Activated T-cell treated with anti-CD3 and anti-CD28 coated beads for 4 hours (primary cell): ENCODE measurements around the gene PCGF1.

Experiments
- DNase-seq: peaks from one replicate; pipeline ENCODE4 v3.0.0-alpha.2; 2020

PCGF1 gene

DNA sequence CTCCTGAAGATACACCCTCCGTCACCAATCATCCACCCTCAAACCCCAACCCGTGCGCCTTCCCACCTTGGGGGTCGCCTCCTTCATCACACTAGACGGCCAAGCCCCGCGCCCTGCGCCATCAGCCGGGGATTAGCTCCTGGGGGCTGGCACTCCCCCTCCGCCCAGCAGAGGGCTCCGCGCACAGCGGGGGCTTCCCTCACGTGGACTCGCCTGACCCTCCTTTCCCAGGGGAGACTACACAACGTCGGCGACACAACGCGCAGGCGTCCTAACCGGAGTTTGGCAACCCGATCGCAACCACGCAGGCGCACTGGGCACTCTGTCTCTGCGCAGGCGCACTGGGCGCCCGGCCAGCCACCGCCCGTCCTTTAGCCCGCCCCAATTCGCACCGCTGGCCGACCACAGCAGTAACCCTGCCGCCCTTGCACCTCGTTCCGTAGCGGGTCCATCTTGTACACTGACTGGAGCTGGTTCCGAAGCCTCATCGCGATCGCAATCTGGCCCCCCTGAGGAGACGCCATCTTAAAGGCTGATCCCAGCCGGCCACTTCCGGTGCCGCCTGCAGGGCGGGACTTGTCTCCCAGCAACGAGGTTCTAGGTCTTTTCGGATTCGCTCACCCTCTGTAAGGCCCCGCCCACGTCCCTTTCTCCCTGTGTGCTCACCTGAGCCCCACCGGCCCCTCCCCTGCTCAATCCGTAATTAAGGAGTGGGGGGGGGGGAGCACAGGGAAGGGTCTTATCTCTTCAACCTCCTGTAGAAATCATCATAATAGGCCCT, at the start of gene PCGF1:
PCGF1 (minus strand) TSS at position 551 of the 781 bp plus-strand sequence; CDS start at position 524, 27 bp downstream.
- peak; percentile 100 for DNase-seq

DNA sequence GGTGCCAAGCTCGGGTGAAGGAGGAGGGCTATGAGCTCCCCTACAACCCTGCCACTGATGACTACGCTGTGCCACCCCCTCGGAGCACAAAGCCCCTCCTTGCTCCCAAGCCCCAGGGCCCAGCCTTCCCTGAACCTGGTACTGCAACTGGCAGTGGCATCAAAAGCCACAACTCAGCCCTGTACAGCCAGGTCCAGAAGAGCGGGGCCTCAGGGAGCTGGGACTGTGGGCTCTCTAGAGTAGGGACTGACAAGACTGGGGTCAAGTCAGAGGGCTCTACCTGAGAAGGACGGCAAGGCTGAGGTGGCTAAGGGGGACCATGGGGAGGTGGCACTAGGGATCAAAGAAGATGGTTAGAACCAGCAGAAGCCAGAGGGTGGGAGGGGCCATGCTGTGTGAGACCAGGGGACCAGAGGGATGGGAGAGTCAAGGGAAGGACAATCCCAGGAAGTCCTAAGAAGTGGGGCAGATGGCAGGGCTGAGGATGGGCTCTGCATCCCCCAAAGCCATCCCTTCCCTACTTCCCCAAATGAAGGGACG, 49.4 kb upstream of the PCGF1 start:
- DNase-seq, result no peak

DNA sequence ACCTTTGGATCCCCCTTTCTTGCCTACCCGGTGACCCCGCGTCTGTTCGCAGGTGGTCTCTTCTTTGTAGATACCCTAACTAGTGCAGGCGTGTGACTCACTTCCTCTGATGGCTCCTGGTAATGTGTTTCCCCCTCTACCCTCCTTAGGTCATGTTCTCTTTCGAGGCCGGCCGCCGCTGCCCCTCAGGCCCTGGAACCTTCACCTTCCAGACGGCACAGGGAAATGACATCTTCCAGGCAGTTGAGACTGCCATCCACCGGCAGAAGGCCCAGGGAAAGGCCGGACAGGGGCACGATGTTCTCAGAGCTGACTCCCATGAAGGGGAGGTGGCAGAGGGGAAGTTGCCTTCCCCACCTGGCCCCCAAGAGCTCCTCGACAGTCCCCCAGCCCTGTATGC, 48.7 kb upstream of the PCGF1 start:
- no peak for DNase-seq

DNA sequence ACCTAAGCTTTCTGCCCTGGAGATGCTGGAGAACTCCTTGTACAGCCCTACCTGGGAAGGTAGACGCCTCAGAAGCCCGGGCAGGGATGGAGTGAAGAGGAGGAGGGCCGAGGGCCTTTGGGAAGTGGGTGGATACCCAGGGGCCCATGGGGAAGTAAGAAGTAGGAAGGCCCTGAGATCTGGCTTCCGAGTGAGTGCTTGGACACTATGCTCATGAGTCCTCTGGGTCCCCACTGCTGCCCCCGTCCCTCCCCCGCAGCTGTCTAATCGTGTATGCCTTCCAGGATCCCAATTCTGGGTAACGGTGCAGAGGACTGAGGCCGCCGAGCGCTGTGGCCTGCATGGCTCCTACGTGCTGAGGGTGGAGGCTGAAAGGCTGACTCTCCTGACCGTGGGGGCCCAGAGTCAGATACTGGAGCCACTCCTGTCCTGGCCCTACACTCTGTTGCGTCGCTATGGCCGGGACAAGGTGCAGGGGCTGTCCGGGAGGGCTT, 48.2 kb upstream of the PCGF1 start:
- DNase-seq, result no peak

DNA sequence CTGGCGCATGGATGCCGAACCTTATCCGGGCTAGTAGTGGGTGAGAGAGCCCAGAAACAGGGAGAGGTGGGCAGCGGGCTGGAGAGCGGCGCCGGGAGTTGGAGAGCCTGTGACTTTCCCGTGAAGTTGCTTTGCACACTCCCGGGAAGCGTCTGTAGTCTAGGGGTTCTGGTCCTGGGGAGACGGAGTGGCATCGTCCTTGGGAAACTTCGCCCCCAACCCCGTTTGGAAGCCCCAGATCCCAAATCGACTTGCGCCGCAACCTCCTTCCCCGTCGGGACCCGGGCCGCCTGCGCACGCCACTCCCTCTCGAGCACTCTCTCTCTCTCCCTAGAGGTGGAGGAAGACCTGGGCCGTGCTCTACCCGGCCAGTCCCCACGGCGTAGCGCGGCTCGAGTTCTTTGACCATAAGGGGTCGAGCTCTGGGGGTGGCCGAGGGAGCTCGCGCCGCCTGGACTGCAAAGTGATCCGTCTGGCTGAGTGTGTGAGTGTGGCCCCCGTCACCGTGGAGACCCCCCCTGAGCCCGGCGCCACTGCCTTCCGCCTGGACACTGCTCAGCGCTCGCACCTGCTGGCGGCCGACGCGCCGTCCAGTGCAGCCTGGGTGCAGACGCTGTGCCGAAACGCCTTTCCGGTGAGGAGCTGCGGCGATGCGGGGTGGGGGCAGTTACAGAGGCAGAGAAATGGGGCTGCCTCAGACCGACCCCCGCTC, 47.5 kb upstream of the PCGF1 start:
- peak; percentile 34 for DNase-seq

DNA sequence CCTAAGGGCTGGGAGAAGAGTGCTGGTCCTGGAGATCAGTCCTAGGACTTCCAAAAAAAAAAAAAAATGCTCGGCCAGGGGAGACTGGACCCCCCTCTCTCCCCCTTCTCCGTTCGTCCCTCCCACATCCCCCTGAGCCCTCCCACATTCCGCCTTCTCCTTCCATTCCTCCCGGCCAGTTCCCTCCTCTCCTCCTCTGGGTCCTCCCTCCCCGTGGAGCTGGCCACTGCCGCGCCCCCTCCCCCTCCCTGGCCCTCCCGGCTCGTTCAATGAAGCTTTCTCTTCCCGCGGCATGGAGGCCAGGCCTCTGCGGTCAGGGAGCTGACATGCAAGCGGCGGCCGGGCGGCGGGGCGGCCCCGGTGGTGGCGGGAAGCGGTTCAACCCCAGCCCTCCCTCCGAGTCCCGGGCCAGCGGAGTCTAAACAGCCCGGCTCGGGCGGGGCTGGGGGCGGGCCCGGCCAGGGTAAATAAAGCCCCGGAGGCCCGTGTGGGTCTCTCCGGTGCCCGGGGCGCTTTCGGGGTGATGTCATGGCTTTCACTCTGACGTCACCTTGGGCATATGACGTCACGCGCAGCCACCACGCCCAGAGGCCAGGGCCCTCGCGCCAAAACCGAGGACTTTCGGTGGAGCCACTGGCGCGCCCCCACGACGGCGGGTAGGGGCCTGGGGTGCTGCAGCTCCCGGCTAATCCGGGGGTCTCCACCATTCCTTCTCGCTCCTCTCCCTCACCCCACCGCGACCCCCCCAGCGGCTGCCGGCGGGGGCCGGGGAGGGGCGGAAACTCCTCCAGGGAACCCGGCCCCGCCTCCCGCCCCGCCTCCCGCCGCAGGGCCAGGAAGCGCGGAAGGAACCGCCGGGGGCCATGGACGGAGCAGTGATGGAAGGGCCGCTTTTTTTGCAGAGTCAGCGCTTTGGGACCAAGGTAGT, 46.7 kb upstream of the PCGF1 start, which contains the start of the genes DOK1 and LOXL3:
DOK1 (plus strand) TSS at position 829 of the 928 bp plus-strand sequence; CDS start at position 864, 35 bp downstream.
LOXL3 (minus strand) TSS at position 51 of the 928 bp plus-strand sequence. CDS start 1,308 bp downstream, outside the sequence.
- peak; percentile 80 for DNase-seq

DNA sequence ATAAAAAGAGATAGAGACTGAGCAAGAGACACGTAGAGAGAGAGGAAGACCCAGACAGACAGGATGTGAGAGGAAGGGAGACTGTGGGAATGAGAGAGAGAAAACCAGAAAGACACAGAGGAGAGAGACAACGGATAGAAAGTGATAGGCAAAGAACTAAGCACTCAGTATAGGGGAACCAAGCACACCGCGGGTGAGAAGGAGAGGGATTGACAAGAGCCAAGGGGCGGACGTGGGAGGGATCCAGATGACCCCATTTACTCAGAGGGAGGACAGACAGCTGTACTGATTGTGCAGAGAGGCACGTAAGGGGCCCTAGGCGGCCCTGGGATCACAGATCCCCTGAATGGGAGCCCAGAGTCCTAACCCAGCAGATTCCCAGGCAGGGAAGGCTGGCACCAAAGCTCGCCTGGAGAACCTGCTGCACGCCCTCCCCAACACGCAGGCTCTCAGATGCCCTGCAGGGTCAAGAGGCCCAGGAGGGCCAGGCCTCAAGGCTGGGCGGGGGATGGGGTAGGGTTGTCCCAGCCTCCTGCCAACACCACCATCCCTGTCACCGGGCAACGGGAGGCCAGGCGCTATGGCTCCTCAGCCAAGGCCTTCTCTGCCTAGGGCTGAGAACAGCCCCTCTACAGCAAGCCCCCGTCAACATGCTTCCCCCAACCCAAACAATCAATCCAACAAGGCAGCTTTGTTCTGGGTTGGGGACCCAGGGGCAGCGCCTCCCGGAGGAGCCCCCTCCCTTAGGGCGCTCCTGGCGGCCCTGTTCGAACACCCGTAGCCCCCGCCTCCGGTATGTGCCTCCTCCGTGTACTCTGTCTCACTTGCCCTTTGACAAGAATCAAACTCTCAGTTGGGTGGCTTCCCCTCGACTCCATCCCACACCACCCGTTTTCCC, 45.7 kb upstream of the PCGF1 start:
- no peak for DNase-seq

DNA sequence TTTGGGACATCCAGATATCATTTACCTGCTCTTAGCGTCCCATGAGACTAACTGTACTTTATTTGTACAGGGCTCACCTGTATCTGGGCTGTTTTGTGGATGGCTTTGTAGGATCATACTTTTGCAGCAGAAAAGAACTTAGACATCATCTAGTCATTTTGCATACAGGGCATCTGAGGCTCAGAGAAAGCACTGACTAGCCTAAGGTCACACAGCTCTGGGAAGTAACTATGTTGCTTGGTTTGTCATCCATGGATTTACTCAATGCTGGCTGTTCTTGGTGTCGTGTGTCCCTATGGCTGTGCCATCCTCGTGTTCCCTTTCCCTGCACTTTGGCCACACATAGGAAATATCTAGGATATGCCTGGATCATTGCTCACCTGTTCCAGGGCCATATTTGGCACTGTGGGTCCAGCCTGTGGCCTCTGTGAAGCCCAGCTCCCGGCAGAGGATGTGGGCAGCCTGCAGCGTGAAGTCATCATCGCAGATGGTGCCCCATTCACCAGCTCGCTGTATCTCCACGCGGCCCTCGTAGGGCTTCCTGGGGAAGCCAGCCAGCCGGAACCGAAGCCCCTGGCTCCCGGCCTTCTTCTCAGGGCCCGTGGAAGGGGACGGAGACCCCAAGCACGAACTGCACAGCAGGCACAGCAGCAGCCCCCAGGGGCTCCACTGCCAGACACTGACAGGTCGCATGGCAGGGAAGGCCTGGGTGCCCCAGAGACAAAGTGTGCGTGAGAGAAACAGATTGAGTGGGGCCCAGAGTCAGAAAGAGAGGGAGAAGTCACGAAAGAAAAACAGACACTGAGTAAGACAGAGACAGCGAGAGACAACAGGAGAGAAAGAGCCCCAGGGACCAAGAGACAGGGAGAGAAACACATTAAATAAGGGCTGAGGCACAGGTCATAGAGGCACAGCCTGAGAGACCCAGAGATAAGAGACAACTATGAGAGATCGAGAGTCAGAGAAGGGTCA, 44.7 kb upstream of the PCGF1 start:
- DNase-seq, result no peak

DNA sequence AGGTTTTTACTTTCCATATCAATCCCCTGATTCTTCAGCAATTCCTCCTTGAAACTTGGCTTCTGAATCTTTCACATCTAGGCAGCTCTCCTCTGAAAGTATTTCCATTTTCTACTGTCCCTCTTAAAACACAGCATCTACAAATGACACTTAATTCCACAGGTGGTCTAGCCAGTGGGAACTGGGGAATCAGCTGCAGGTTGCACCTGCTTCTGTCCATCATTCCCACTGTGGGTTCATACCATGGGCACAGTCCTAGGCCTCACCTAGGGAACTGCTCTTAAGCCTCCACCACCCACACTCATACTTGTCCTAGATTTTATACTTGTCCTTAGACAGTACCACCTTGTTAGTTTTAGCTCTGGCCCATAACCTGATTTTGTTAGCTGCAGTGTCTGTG, 44.0 kb upstream of the PCGF1 start:
- DNase-seq, result no peak

DNA sequence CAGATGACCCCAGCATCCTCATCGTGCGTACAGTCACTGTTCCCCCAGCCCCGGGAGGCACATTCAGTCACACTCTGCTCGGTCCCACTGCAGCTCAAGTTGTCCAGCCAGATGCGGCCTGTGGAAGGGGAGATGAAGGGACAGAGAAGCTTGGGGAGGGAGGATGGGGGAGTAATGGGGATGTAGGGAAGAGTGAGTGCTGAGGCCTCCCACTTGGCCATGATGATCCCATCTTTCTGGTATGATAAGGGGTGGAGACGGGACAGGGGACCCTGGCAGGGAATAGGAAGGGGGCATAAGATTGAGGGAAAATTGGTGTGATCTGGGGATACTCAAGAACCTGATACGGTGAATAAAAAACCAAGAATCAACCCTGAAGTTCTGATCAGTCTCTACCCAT, 42.7 kb upstream of the PCGF1 start:
- no peak for DNase-seq

DNA sequence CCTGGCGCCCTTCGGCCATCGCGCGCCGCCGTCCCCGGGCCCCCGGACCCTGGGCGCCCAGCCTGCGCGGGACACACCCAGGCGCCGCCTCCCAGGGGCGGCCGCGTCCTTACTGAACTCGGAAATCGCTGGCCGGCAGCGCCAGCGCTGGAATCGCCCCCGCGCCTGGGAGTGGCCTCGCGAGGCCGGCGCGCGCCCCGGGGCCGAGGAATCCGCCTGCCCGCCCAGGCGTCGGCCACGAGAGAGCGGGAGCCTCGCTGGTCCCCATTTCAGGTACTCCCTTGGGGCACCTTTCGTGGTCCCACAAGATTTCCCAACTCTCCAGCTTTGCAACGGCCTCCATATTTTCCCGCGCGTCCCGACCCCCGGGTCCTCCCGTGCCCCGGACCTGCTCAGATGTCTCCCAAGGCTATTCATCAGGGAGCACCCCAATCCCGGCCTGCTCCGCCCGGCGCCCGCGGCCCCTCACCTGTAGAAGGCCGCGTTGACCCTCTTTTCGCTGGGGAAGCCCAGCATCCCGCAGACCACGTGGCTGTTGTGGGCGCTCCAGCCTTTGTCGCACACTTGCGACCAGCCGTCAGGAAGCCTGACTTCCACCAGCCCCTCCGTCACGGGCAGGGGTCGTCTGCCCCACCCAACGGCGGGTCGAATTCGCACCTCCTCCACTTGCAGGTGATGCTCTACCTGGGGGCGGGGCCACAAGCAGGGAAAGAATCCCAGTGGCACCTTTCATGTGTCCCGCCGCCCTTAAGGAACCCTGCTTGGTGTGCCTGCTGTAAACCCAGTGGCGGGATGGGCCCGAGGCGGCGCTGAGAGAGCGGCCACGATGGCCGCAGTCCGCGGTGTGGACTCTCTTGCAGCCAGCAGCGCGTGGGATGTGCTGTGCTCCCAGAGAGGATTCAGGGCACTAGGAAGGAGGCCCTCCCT, 41.7 kb upstream of the PCGF1 start:
- no peak for DNase-seq

DNA sequence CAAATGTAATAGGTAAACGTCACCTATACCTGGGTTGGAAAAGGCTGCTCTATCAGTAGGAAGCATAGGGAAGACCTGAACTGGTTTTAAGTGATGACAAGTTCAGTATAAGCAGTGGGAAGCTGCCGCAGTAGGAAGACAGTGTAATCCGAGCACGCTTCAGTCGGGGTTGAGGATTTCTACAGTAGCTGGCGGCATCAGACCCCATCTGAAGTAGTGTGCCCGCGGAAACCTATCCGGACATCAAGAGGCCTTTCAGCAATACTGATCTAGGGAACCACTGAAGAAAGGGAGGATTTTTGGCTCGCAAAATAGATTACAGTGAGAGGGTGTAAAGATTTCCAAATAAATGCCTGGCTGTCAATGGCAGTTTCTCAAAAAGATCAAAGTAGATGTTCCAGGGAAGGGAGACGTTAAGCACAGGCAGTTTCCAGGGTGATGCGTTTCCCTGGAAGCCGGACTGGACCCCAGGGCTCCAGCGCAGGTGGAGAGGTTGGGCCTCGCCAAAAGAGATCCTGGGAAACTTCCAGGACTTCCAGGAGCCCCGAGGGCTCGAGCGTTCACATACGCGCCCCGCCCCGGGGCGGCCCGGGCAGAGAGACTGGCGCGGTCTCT, 40.9 kb upstream of the PCGF1 start:
- no peak for DNase-seq

DNA sequence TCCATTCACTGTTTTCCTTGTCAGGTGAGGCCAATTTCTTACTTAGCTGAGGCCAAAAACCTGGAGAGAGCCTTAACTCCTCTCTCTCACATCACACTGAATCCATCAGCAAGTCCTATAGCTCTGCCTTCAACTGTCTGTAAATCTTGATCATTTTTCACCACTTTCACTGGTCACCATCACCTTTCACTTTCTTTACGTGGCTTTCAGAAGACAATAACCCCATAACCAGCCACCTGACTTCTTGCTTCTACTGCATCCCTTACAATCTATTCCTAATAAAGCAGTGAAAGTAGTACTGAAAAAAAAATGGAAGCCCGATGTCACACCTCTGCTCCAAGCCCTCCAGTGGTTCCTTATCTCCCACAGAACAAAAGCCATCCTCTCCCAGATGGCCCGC, 38.5 kb upstream of the PCGF1 start:
- DNase-seq, result no peak

DNA sequence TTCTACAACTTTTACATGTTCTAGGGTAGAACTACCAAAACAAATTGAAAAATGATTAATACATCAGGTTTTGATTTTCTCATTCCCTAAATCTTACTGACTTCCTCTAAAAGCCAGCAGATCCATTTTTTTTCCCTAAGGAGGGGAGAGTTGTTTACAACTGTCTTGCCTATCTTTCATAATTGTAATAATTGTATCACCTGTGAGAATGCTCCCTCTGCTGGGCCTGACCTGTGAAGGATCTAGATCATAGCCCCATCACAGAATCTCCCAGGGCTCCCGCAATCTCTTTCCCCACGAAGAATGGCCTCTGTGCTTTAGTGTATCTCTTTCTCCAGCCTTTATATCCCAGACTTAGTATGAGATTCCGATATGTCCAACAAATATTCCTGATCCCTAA, 37.1 kb upstream of the PCGF1 start:
- DNase-seq, result no peak

DNA sequence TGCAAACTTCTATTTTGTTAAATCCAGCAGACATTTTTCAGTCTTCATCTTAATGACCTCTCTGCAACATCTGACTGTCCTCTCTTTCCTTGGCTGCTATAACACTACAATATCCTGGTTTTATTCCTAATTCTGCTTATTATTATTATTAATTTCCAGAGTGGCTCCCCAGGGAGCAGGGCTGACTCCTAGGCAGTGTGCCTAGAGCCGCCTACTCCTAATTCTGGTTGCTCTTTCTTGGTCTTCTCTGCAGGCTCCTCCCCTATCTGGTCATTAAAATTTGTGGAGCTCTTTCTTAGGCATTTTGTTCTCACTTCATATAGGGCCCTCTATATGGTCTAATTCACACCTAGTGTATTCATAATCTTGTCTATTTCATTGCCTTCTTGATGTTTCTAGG, 35.5 kb upstream of the PCGF1 start:
- DNase-seq, result no peak

DNA sequence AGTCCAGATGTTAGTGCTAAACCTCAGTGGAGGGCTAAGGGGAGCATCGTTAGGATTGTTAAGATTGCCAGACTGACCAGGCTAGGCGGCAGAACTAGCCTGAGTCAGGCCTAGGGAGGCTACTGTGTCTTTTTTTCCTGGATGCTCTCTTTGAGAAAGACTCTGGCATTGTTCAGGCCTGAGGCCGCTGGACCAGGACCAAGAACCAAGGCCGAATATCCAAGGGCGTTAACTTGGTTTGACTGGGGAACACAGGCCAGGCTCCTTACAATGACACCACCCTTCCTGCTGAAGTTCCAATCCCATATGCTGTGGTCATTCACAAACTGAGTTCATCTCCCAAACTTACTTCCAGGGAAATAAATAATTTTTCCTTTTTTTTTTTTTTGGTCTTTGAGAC, 32.8 kb upstream of the PCGF1 start:
- no peak for DNase-seq

DNA sequence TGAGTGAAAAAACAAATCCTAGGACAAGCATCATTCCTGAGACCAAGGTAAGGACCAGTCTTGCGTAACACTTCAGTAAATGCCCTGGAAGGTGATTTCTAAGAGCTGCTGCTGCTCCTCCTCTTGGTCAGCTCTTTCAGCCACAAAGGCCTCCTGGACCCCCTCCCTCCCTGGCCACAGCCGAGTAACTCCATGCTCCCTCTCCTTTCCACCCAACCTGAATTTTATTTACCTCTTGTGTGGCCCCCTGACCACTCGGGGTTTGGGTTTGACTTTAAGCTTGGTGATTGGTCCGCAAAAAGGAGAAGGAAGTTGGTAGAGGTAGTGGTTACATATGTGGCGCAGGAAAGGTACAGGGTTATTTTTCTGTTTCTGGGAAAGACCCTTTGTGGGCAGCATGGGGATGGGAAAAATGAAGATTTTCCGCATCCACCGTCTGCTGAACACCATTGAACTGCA, 31.4 kb upstream of the PCGF1 start:
- no peak for DNase-seq

DNA sequence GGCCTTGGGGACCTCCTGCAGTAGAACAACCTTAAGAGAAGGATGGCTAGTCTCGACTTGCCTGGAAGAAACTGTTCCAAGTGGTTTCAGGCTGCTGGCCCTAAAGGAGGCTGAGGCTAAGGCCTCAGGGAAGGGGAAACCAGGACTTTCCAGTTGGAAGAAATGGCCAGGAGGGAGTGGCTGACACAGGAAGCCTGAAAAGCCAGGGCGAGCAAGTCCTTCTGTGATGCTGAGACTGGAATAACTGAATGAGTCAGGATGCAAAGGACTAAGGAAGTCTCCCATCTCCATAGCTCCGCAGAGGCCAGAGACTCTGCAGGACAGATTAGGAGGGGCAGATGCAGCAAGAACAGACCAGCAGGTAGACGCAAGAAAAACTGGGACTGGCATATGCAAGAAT, 29.6 kb upstream of the PCGF1 start:
- DNase-seq, result no peak
